ENCODE measurements around the gene PRKCI.

GRCh38 chr3:170220871-170221270, 1.4 kb upstream of the PRKCI start:
- TF ChIP-seq POLR2AphosphoS5 (IDR thresholded peaks at IDR 0.05; ENCODE audit: low read depth, low read length) (no peak), CTCF (IDR thresholded peaks at IDR 0.05) (no peak), REST (IDR thresholded peaks at IDR 0.05; ENCODE audit: insufficient read depth in 1 of 2, low read depth in 2 of 2, low read length in 1 of 2) (no peak)
